Fibroblast of gingiva (primary cell): ENCODE data around the gene LSM14A.
"Not testable (repeated sequence)": the region's sequence is repeated elsewhere in the genome, so short reads cannot be mapped to it uniquely, and the experiment has no call there.

Experiments
- DNase-seq: peaks from one replicate; pipeline ENCODE4 v3.0.0-alpha.2; 2011; ENCODE audit warnings: low read depth

The LSM14A gene

GRCh38 chr19:34159541-34159940, 12.8 kb upstream of the LSM14A start:
- not testable (repeated sequence) for DNase-seq

- DNase-seq: not testable (repeated sequence)
Measured at GRCh38 chr19:34161902-34162301, 10.4 kb upstream of the LSM14A start.

GRCh38 chr19:34165295-34165738, 7.0 kb upstream of the LSM14A start:
- DNase-seq: no peak

- not testable (repeated sequence) for DNase-seq
Measured at GRCh38 chr19:34169475-34170199, 2.7 kb upstream of the LSM14A start.

DNA sequence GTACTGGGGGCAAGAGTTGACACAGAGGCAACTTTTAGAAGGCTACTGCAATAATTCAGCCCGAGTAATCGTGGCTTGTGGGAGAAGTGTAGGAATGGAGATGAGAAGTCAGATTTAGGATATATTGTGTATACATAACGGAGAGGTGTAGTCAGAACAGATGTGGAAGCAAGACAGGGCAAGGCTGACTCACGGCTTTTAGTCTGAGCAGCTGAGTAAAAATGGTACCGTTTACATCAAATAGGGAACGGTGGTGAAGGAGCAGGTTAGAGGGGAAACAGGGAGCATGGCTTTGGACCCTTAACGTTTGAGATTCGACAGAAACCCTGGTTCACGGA, 796 bp upstream of the LSM14A start:
- peak; percentile 21 for DNase-seq

GRCh38 chr19:34172661-34173192, 423 bp downstream of the LSM14A start:
- peak; percentile 14 for DNase-seq

DNA sequence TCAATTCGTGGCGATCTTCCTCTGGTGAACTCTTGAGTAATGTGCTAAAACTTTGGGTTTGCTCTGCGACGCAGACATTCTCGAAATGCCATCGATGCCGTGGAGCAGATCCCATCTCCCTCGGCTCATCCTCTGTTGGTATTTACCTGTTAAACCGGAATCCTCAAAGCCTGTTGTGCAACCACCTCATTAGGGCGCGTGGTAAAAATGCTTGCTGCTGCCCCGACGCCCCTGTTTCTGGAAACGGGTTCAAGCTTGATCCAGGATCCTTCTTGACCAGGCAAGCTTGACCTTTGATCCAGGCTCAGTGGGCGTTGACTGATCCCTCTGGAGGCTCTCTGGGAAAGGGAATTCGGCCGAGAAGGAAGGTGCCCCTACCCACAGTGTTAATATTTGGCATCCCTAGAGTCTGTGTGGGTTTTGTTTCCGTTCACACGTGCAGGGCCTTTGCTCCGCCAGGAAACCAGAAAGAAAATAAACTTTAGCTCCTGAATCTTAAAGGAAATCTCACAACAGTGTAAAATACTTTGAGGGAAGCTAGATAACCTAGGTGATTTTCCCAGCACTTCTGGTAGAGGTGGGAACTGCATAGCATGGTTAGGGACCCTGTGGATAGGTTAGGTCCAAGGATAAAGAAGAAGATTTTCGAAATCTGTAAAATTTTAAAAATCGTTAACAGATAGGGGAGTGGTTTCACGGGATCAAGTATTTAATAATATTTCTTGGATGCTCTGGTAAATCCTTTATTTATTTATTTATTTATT, 1.1 kb downstream of the LSM14A start:
- DNase-seq: peak; percentile 26

DNA sequence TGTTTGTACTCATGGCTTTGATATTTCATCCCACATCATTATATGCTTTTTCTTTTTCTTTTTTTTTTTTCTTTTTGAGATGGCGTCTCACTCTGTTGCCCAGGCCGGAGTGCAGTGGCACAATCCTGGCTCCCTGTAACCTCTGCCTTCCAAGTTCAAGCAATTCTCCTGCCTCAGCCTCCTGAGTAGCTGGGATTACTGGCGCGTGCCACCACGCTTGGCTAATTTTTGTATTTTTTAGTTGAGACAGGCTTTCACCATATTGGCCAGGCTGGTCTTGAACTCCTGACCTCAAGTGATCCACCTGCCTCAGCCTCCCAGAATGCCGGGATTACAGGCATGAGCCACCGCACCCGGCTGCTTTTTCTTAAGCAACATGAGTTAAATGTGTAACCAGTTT, 2.9 kb downstream of the LSM14A start:
- not testable (repeated sequence) for DNase-seq

DNA sequence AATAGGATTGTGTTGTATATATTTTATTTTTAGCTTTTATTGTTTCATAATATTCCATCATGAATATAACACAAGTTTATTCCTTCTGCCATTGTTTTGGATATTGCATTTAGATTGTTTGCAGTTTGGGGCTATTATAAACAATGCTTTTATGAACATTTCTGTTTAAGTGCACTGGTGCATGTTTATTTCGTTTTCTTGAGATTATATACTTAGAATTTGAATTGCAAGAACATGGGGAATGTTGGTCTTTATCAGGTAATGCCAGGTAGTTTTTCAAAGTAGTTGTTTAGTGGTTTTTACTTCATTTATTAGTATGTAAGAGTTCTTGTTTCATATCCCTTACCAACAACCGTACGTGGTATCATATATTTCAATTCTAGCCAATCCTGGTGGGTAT, 4.3 kb downstream of the LSM14A start:
- no peak for DNase-seq

GRCh38 chr19:34178274-34178610, 5.9 kb downstream of the LSM14A start:
- no peak for DNase-seq

GRCh38 chr19:34179066-34179465, 6.8 kb downstream of the LSM14A start:
- DNase-seq: no peak

GRCh38 chr19:34180273-34180672, 8.0 kb downstream of the LSM14A start:
- DNase-seq: no peak

GRCh38 chr19:34180709-34181108, 8.4 kb downstream of the LSM14A start:
- DNase-seq: no peak

DNA sequence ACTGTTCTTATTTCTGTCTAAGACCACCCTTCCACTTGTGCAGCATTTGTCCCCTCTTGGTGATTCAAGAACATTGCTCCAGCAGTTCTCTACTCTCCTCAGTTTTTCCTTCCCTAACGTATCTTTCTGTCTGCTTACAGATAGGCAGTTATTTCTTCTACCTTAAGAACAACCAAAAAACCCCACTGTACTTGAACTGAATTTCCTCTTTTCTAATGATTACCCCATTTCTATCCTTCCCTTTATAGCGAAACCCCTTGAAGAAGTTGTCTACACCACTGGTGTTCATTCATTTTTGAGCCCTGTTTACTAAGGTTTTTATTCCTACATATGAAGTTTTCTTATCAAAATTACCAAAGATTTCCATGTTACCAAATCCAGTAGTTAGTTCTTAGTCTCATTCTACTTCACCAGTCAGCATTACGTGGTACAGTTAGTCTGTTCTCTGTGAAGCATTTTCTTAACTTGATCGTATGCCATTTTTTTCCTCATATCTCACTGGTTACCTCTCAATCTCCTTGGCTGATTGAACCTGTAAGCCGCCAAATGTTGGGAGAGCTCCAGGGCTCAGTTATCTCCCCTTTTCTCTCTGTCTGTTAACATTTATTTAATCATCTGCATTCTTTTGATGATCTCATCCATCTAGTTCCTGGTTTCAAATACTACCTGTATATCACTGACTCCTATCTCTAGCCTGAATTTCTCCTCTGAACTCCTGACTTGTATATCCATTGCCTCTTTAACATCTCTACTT, 9.0 kb downstream of the LSM14A start:
- no peak for DNase-seq

DNA sequence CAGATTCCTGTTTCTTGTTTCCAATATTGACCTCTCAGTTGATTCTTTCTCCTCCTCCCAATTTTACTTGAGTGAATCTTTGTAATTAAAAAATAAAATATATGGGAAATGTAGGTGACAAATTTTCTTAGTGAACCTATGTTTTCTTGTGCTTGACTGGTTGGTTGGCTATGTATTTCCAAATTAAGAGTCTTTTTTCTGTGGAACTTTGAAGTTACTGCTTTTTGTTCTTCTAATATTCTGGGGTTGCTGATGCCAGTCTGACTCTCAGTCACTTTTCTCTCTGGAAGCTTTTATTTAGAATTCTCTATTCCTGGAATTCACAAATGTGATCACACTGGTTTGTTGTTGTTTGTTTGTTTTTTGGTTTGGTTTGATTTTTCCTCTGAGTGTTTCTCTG, 9.8 kb downstream of the LSM14A start:
- no peak for DNase-seq

- peak; percentile 2 for DNase-seq
Measured at GRCh38 chr19:34184880-34185491, 12.7 kb downstream of the LSM14A start.

GRCh38 chr19:34186205-34186604, 13.9 kb downstream of the LSM14A start:
- DNase-seq: no peak

GRCh38 chr19:34187011-34187410, 14.7 kb downstream of the LSM14A start:
- no peak for DNase-seq

DNA sequence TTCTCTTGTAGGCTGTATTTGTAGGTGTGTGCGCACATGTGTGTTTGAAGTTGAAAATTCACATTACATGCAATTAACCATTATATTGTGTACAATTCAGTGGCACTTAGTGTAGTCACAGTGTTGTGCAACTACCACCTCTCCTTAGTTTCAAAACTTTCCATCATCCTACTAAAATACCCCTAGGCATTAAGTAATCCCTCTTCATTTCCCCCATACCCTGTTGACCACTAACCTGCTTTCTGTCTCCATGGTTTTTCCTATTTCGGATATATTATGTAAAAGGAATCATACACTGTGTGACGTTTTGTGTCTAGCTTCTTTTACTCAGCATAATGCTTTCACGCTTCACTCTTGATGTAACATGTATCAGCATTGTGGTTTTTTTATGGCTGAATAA, 16.1 kb downstream of the LSM14A start:
- peak; percentile 23 for DNase-seq

- DNase-seq: no peak
Measured at GRCh38 chr19:34189199-34189916, 17.1 kb downstream of the LSM14A start.

DNA sequence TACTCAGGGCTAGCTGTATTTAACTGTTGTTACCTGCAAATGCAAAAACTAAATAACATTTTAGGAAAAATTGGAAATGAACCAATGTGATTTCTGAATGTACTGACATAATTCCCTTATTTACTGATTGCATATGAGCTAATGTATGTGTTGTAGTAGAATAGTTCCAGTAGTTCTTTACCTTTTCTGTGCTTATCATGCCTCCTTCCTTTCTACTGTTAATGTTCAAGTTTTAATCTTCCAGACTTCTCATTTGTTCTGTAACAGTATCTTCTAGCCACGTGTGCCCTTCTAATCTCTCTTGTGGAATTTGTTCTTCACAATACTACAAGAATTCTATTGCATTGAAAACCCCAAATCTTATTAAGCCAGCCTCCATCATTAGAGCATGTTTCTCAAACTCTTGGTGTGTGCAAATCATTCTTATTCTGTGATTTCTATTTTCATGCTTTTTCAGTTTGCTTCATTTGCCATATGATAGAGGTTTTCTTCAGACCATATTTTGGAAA, 17.7 kb downstream of the LSM14A start:
- no peak for DNase-seq
